A673 (cell line): ENCODE data around the gene HOXB7. TPM values are rescaled to one million over a fixed set of nuclear protein-coding genes. Genes with fewer than 3 reads are reported as not detected.
A peak's percentile ranks its signal among the peaks of the same experiment; 100 is the strongest.

Source experiments
- BruUV-seq: library from RNA; stranded (reverse); fragments of 400-500 nt; replicated peaks from 2 replicates; lab custom pipeline; 2021; lab: Mats Ljungman, UMichigan
- CTCF ChIA-PET: fragments of 300-600 bp; sonication (Branson Sonifier 250); formaldehyde crosslinking; loops from one replicate; lab custom pipeline; 2022; ENCODE audit warnings: antibody characterized with exemption; lab: Charles Lee
- POLR2A ChIA-PET: fragments of 300-600 bp; sonication (Branson Sonifier 250); formaldehyde crosslinking; loops from one replicate; lab custom pipeline; 2022; ENCODE audit warnings: antibody characterized with exemption; ENCODE audit not compliant: low non-redundant PET; lab: Charles Lee
- DNase-seq: peaks from one replicate; pipeline ENCODE4 v3.0.0-alpha.2; 2015; ENCODE audit warnings: low spot score
- H3K27ac ChIP-seq: fragments of 200-600 bp; sonication (generic); 2 replicates; pipeline ENCODE4 v1.5.1; 2016; ENCODE audit warnings: mixed run types, low read depth, mild to moderate bottlenecking, mixed read lengths, antibody characterized with exemption, low read length; ENCODE audit not compliant: poor library complexity, severe bottlenecking
- H3K27me3 ChIP-seq: fragments of 200-600 bp; sonication (generic); replicated peaks from 2 replicates; pipeline ENCODE4 v1.6.1; 2017; ENCODE audit warnings: mixed run types, low read depth, mild to moderate bottlenecking, mixed read lengths, antibody characterized with exemption, low read length; ENCODE audit not compliant: insufficient read depth, poor library complexity
- H3K36me3 ChIP-seq: fragments of 200-600 bp; sonication (generic); 2 replicates; pipeline ENCODE4 v1.6.1; 2016; ENCODE audit warnings: mixed run types, mild to moderate bottlenecking, mixed read lengths, antibody characterized with exemption, low read length; ENCODE audit not compliant: insufficient read depth, poor library complexity, severe bottlenecking
- H3K4me1 ChIP-seq: fragments of 200-600 bp; sonication (generic); 2 replicates; pipeline ENCODE4 v1.6.1; 2017; ENCODE audit warnings: mixed run types, mild to moderate bottlenecking, mixed read lengths, antibody characterized with exemption, low read length; ENCODE audit not compliant: insufficient read depth, poor library complexity, severe bottlenecking
- H3K4me3 ChIP-seq: fragments of 200-600 bp; sonication (generic); 2 replicates; pipeline ENCODE4 v1.5.1; 2016; ENCODE audit warnings: low read depth, mixed run types, mild to moderate bottlenecking, mixed read lengths, low read length; ENCODE audit not compliant: poor library complexity, severe bottlenecking
- H3K9me3 ChIP-seq: fragments of 200-600 bp; sonication (generic); 2 replicates; pipeline ENCODE4 v1.6.1; 2016; ENCODE audit warnings: mixed run types, low read depth, mild to moderate bottlenecking, mixed read lengths, antibody characterized with exemption, low read length; ENCODE audit not compliant: poor library complexity, severe bottlenecking
- CTCF ChIP-seq: fragments of 300-800, 200-600 bp; sonication (generic); conservative IDR thresholded peaks from 2 replicates; pipeline ENCODE4 v1.5.1; 2017; ENCODE audit warnings: low read depth, mild to moderate bottlenecking, antibody characterized with exemption, low read length, moderate library complexity, mixed read lengths
- EZH2 ChIP-seq: fragments of 200-600 bp; sonication (generic); IDR thresholded peaks from 2 replicates; pipeline ENCODE4 v1.6.1; 2017; ENCODE audit warnings: borderline replicate concordance, low read depth, mild to moderate bottlenecking, mixed read lengths, antibody characterized with exemption, low read length; ENCODE audit not compliant: poor library complexity, severe bottlenecking
- intact Hi-C: fragments of 100-400 bp; cut with micrococcal nuclease; formaldehyde crosslinking; loops from one replicate; pipeline ENCODE4 v1.10.0; 2022; ENCODE audit not compliant: unreplicated experiment
- total RNA-seq: library from RNA; stranded (reverse); gene quantifications from 2 replicates; pipeline ENCODE4 v1.2.3, GENCODE V29; 2021

The HOXB7 gene
- total RNA-seq, 1 experiment from 2014 or later: 32.2 TPM

- H3K27me3 ChIP-seq: no peaks in the 10 kb centered on the region
- ChIA-PET CTCF (no interaction called here), POLR2A (no interaction called here)
- H3K9me3 ChIP-seq: no peaks in the 10 kb centered on the region
- BruUV-seq: no TSS peak
- TF ChIP-seq CTCF (no peak), EZH2 (no peak)
- H3K4me1 ChIP-seq: peaks cover 35% of the 10 kb centered on the region
- intact Hi-C loops: no loop called here
- peaks cover 6% of the 10 kb centered on the region for H3K36me3 ChIP-seq
- DNase-seq: no peak
- peak overlapping the region; percentile 35 for H3K27ac ChIP-seq
- H3K4me3 ChIP-seq: no peak overlapping the region
Measured at GRCh38 chr17:48608494-48608834, 2.4 kb downstream of the HOXB7 start.

- Histone ChIP-seq H3K27me3 (no peaks in the 10 kb centered on the region), H3K4me1 (peaks cover 36% of the 10 kb centered on the region), H3K9me3 (no peaks in the 10 kb centered on the region), H3K36me3 (peaks cover 6% of the 10 kb centered on the region), H3K27ac (no peak overlapping the region), H3K4me3 (no peak overlapping the region)
- BruUV-seq: no TSS peak
- POLR2A ChIA-PET: interaction anchor here (0.5 kb wide), 1 partner anchor 499 kb away, joined by 3 read pairs; the partner anchor contains the start of gene SNX11
- intact Hi-C loops: no loop called here
- no peak for DNase-seq
- TF ChIP-seq CTCF (no peak), EZH2 (no peak)
- CTCF ChIA-PET: no interaction called here
Measured at GRCh38 chr17:48606892-48607614, 3.8 kb downstream of the HOXB7 start.

GRCh38 chr17:48605991-48606891 is 4.6 kb downstream of the HOXB7 start:
- CTCF ChIA-PET: no interaction called here
- no TSS peak for BruUV-seq

More at GRCh38 chr17:48605991-48606891, 4.6 kb downstream of the HOXB7 start:
- TF ChIP-seq EZH2 (no peak), CTCF (no peak)
- H3K27ac ChIP-seq: peak overlapping the region; percentile 79
- intact Hi-C loops: no loop called here
- no peaks in the 10 kb centered on the region for H3K9me3 ChIP-seq
- no peak for DNase-seq
- H3K36me3 ChIP-seq: peaks cover 6% of the 10 kb centered on the region
- H3K4me3 ChIP-seq: no peak overlapping the region
- POLR2A ChIA-PET: interaction anchor here (0.5 kb wide), 1 partner anchor 498 kb away, joined by 3 read pairs; the partner anchor contains the start of gene SNX11
- H3K4me1 ChIP-seq: peaks cover 38% of the 10 kb centered on the region
- H3K27me3 ChIP-seq: no peaks in the 10 kb centered on the region
